Epithelial cell of esophagus (primary cell): ENCODE data around the gene VRK2.

ENCODE experiments used
- DNase-seq: peaks from one replicate; pipeline ENCODE4 v3.0.0; 2010; ENCODE audit warnings: low read depth
- H3K4me3 ChIP-seq: 2 replicates; pipeline ENCODE4 v1.5.1; 2011; ENCODE audit warnings: mild to moderate bottlenecking, low read length, control low read depth
- CTCF ChIP-seq: IDR thresholded peaks from 2 replicates; pipeline ENCODE4 v1.5.1; 2011; ENCODE audit warnings: low read depth, mild to moderate bottlenecking, low read length, control low read depth, inconsistent platforms; ENCODE audit not compliant: insufficient read depth; ENCODE audit errors: missing control alignments

The VRK2 gene

GRCh38 chr2:58052978-58053377, 6.4 kb downstream of the VRK2 start:
- H3K4me3 ChIP-seq = no peak overlapping the region
- TF ChIP-seq CTCF = no peak
- DNase-seq = peak; percentile 36

DNA sequence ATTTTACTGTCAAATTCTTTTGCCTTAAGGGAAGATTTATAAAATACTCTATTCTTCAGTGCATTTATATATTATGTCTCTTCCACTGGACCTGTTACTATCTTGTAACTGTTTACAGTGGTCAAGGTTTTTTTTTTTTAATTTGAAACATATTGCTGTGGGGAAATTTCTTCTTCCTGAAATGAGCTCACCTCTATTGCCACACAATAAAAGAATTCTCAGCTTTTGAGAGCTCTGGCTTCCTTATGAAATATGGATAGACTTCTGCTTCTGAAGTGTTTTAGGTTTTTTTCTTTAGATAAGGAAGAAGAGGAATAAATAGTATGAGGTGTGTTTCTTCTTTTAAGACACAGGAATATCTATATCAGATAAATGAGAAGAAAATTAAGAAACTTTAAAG, 7.7 kb downstream of the VRK2 start:
- peak; percentile 57 for DNase-seq
- H3K4me3 ChIP-seq = no peak overlapping the region
- no peak for TF ChIP-seq CTCF

DNA sequence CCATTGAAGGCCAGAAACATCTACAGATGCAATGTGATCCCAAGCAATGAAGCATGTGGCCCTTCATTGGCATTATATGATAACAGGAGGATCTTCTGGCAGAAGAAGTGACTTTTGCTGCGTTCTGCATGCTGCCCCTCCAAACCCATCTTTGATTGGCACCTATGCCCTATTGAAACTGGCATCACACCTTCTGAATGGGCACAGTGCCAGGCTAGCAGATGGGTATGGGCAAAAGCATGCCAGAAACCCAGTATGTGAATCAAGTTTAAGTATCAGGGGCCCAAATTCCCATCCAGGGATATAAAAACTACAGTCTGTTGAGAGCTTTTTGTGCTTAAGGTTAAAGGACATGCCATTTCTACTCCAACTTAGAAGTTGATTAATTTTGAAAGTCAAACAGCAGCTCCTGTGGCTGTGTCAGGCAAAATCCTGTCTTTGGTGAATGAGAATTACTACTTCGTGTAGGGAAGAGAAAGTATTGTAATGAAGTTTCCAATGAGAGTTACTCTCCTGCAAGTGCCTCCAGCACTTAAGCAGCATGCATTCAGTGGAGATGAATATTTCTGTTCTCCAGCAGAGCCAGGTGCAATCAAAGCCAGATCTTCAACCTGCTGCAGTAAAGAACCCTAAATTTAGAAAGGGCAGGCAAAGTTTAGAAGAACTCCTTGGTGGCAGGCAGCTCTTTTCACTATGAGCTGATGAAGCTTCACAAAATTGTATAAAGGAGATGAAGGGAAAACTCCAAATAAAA, 8.6 kb downstream of the VRK2 start:
- no peak for TF ChIP-seq CTCF
- H3K4me3 ChIP-seq = no peak overlapping the region
- no peak for DNase-seq

- TF ChIP-seq CTCF = no peak
- DNase-seq = no peak
- H3K4me3 ChIP-seq = no peak overlapping the region
Measured at GRCh38 chr2:58056192-58056916, 9.7 kb downstream of the VRK2 start.

GRCh38 chr2:58057707-58058530, 11.3 kb downstream of the VRK2 start:
- no peak overlapping the region for H3K4me3 ChIP-seq
- DNase-seq = no peak
- TF ChIP-seq CTCF = no peak

GRCh38 chr2:58063641-58064040, 17.0 kb downstream of the VRK2 start:
- H3K4me3 ChIP-seq = no peak overlapping the region
- DNase-seq = peak; percentile 49
- no peak for TF ChIP-seq CTCF
